Measurements from ENCODE around the gene CCDC88B. TPM values are rescaled to one million over a fixed set of nuclear protein-coding genes. Genes with fewer than 3 reads are reported as not detected.

Gene CCDC88B
- total and polyA plus RNA-seq, 10 of the 15 experiments (the other 5 are each of a cell fraction or from before 2014, with no cell fraction given), result 0.24 to 66.0 (median 19.2) TPM

DNA sequence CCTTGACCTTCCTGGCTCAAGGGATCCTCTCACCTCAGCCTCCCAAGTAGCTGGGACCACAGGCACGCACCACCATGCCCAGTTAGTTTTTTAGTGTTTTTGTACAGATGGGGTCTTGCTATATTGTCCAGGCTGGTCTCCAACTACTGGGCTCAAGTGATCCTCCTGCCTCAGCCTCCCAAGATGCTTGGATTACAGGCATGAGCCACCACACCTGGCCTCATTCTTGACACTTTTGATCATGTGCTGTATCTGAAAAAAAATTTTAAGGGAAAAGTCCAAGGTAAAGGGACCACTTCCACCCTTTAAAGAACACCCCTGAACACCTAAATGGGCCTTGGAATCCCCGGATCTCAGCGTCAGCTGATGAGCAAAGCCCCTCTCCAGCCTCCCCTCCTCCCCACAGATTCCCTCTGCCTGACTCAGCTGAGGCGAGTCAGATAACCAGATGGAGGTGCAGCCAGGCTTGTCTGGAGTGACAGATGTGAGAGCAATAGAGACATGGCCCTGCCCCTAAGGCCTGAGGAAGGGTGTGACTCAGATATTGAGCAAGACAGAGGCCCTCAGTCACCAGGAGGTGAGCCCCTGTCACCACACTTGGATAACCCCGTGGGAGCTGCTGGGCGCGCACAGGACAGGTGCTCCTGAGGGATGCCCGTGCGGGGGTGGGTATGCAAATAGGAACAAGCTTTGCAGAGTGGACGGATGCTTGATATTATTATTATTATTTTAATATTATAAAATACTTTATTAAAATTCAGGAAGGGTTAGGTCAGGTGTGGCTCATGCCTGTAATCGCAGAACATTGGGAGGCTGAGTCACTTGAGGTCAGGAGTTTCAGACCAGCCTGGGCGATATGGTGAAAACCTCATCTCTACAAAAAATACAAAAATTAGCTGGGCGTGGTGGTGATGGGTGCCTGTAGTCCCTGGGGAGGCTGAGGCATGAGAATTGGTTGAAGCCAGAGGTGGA lies 5.0 kb upstream of the CCDC88B start (continued):
- TF ChIP-seq JUNB (IDR thresholded peaks at IDR 0.05), result peak; percentile 76
- no peak for TF ChIP-seq SUZ12 (IDR thresholded peaks at IDR 0.05; ENCODE audit: unreplicated experiment)
- TF ChIP-seq ZZZ3 (IDR thresholded peaks at IDR 0.05; ENCODE audit: control insufficient read depth, insufficient read length, low read depth), result no peak
- TF ChIP-seq POLR2A (IDR thresholded peaks at IDR 0.05; ENCODE audit: low read depth, low read length), result no peak
- no peak for TF ChIP-seq POLR2AphosphoS2 (IDR thresholded peaks at IDR 0.05; ENCODE audit: low read depth, low read length)
- no peak for TF ChIP-seq RELA (IDR thresholded peaks at IDR 0.05; ENCODE audit: borderline replicate concordance, partially characterized antibody)
- TF ChIP-seq, protein P1, sequence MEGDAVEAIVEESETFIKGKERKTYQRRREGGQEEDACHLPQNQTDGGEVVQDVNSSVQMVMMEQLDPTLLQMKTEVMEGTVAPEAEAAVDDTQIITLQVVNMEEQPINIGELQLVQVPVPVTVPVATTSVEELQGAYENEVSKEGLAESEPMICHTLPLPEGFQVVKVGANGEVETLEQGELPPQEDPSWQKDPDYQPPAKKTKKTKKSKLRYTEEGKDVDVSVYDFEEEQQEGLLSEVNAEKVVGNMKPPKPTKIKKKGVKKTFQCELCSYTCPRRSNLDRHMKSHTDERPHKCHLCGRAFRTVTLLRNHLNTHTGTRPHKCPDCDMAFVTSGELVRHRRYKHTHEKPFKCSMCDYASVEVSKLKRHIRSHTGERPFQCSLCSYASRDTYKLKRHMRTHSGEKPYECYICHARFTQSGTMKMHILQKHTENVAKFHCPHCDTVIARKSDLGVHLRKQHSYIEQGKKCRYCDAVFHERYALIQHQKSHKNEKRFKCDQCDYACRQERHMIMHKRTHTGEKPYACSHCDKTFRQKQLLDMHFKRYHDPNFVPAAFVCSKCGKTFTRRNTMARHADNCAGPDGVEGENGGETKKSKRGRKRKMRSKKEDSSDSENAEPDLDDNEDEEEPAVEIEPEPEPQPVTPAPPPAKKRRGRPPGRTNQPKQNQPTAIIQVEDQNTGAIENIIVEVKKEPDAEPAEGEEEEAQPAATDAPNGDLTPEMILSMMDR (IDR thresholded peaks at IDR 0.05 in 2 of 3, conservative IDR thresholded peaks at IDR 0.05 in 1 of 3; ENCODE audit: control insufficient read depth in 2 of 3, extremely low read depth in 1 of 3, insufficient read depth in 1 of 3, low read depth in 3 of 3, low read length in 3 of 3), result peak in 1 of 3 experiments; percentile 24; a peak in 1 of 6 replicates
- TF ChIP-seq, protein P2, sequence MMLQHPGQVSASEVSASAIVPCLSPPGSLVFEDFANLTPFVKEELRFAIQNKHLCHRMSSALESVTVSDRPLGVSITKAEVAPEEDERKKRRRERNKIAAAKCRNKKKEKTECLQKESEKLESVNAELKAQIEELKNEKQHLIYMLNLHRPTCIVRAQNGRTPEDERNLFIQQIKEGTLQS (IDR thresholded peaks at IDR 0.05; ENCODE audit: borderline replicate concordance, extremely low read depth, low read depth, low read length), result no peak
- TF ChIP-seq, protein P3, sequence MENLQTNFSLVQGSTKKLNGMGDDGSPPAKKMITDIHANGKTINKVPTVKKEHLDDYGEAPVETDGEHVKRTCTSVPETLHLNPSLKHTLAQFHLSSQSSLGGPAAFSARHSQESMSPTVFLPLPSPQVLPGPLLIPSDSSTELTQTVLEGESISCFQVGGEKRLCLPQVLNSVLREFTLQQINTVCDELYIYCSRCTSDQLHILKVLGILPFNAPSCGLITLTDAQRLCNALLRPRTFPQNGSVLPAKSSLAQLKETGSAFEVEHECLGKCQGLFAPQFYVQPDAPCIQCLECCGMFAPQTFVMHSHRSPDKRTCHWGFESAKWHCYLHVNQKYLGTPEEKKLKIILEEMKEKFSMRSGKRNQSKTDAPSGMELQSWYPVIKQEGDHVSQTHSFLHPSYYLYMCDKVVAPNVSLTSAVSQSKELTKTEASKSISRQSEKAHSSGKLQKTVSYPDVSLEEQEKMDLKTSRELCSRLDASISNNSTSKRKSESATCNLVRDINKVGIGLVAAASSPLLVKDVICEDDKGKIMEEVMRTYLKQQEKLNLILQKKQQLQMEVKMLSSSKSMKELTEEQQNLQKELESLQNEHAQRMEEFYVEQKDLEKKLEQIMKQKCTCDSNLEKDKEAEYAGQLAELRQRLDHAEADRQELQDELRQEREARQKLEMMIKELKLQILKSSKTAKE (IDR thresholded peaks at IDR 0.05; ENCODE audit: low read depth, poor library complexity, severe bottlenecking), result peak; percentile 56
- TF ChIP-seq NFXL1 (IDR thresholded peaks at IDR 0.05; ENCODE audit: borderline replicate concordance), result no peak
- TF ChIP-seq HDAC2 (IDR thresholded peaks at IDR 0.05), result no peak
- no peak for TF ChIP-seq CBX5 (IDR thresholded peaks at IDR 0.05; ENCODE audit: low read depth)
- peak; percentile 94 for TF ChIP-seq PAX5 (IDR thresholded peaks at IDR 0.05; ENCODE audit: borderline replicate concordance, low read depth, low read length)
- TF ChIP-seq BHLHE40 (IDR thresholded peaks at IDR 0.05; ENCODE audit: borderline replicate concordance in 1 of 2, low read depth in 2 of 2, low read length in 1 of 2), result peak; percentile 53 to 83; a peak in 3 of 4 replicates
- no peak for TF ChIP-seq CHD4 (IDR thresholded peaks at IDR 0.05)
- TF ChIP-seq, protein P4, sequence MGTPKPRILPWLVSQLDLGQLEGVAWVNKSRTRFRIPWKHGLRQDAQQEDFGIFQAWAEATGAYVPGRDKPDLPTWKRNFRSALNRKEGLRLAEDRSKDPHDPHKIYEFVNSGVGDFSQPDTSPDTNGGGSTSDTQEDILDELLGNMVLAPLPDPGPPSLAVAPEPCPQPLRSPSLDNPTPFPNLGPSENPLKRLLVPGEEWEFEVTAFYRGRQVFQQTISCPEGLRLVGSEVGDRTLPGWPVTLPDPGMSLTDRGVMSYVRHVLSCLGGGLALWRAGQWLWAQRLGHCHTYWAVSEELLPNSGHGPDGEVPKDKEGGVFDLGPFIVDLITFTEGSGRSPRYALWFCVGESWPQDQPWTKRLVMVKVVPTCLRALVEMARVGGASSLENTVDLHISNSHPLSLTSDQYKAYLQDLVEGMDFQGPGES (IDR thresholded peaks at IDR 0.05), result no peak
- peak; percentile 81 for TF ChIP-seq IKZF1 (conservative IDR thresholded peaks at IDR 0.05)
- TF ChIP-seq IKZF2 (IDR thresholded peaks at IDR 0.05), result peak; percentile 78
- TF ChIP-seq SIN3A (IDR thresholded peaks at IDR 0.05; ENCODE audit: low read depth, low read length), result no peak
- no peak for TF ChIP-seq POLR2AphosphoS5 (IDR thresholded peaks at IDR 0.05; ENCODE audit: low read length)
- TF ChIP-seq, protein P5, sequence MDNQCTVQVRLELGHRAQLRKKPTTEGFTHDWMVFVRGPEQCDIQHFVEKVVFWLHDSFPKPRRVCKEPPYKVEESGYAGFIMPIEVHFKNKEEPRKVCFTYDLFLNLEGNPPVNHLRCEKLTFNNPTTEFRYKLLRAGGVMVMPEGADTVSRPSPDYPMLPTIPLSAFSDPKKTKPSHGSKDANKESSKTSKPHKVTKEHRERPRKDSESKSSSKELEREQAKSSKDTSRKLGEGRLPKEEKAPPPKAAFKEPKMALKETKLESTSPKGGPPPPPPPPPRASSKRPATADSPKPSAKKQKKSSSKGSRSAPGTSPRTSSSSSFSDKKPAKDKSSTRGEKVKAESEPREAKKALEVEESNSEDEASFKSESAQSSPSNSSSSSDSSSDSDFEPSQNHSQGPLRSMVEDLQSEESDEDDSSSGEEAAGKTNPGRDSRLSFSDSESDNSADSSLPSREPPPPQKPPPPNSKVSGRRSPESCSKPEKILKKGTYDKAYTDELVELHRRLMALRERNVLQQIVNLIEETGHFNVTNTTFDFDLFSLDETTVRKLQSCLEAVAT (IDR thresholded peaks at IDR 0.05), result peak; percentile 61
- TF ChIP-seq NR2F1 (conservative IDR thresholded peaks at IDR 0.05), result peak; percentile 87
- 0 out of 2 replicates have a peak, but pooled peaks have one; percentile 18 for TF ChIP-seq MXI1 (IDR thresholded peaks at IDR 0.05; ENCODE audit: low read depth, low read length)
